Astrocyte (in vitro differentiated cells and primary cell): ENCODE data around the gene COL2A1. TPM values are rescaled to one million over a fixed set of nuclear protein-coding genes. Genes with fewer than 3 reads are reported as not detected.

Experiments
- DNase-seq: peaks from one replicate; pipeline ENCODE4 v3.0.0-alpha.2; 2010; ENCODE audit warnings: low read depth
- FAIRE-seq: peaks from 2 replicates; lab custom pipeline; 2011; peaks lifted over from hg19 to GRCh38; lab: Jason Lieb, UNC
- H2AFZ ChIP-seq: 2 replicates; pipeline ENCODE4 v1.6.0; 2012; ENCODE audit warnings: low read depth, low read length, inconsistent platforms
- H3K27ac ChIP-seq: 2 replicates; pipeline ENCODE4 v1.5.1; 2011; ENCODE audit warnings: low read depth, low read length, inconsistent platforms
- H3K27me3 ChIP-seq: 2 replicates; pipeline ENCODE4 v1.6.0; 2011; ENCODE audit warnings: low read length, inconsistent platforms; ENCODE audit not compliant: insufficient read depth
- H3K36me3 ChIP-seq: 2 replicates; pipeline ENCODE4 v1.5.1; 2011; ENCODE audit warnings: low read length, inconsistent platforms; ENCODE audit not compliant: insufficient read depth
- H3K4me1 ChIP-seq: 2 replicates; pipeline ENCODE4 v1.5.1; 2011; ENCODE audit warnings: low read length, inconsistent platforms; ENCODE audit not compliant: insufficient read depth
- H3K4me2 ChIP-seq: 2 replicates; pipeline ENCODE4 v1.6.0; 2012; ENCODE audit warnings: low read length, inconsistent platforms
- H3K4me3 ChIP-seq: 2 replicates; pipeline ENCODE4 v1.5.1; 2011; ENCODE audit warnings: low read depth, mild to moderate bottlenecking, low read length, inconsistent platforms; ENCODE audit not compliant: insufficient read depth
- H3K79me2 ChIP-seq: 2 replicates; pipeline ENCODE4 v1.6.0; 2012; ENCODE audit warnings: mild to moderate bottlenecking, low read length, inconsistent platforms; ENCODE audit not compliant: insufficient read depth
- H3K9ac ChIP-seq: 2 replicates; pipeline ENCODE4 v1.6.0; 2012; ENCODE audit warnings: mild to moderate bottlenecking, low read length, inconsistent platforms
- H3K9me3 ChIP-seq: 2 replicates; pipeline ENCODE4 v1.5.1; 2012; ENCODE audit warnings: low read depth, mild to moderate bottlenecking, low read length, inconsistent platforms; ENCODE audit not compliant: insufficient read depth
- H4K20me1 ChIP-seq: 2 replicates; pipeline ENCODE4 v1.6.0; 2012; ENCODE audit warnings: low read length, inconsistent platforms; ENCODE audit not compliant: insufficient read depth
- H3K27ac Mint-ChIP-seq: one replicate; pipeline ENCODE4 v1.8.0; 2021; ENCODE audit warnings: mild to moderate bottlenecking, mixed read lengths; ENCODE audit not compliant: unreplicated experiment
- H3K27me3 Mint-ChIP-seq: one replicate; pipeline ENCODE4 v1.8.0; 2021; ENCODE audit warnings: low read depth, mixed read lengths; ENCODE audit not compliant: unreplicated experiment
- H3K36me3 Mint-ChIP-seq: one replicate; pipeline ENCODE4 v1.8.0; 2021; ENCODE audit warnings: low read depth, mixed read lengths; ENCODE audit not compliant: unreplicated experiment
- H3K4me1 Mint-ChIP-seq: one replicate; pipeline ENCODE4 v1.8.0; 2021; ENCODE audit warnings: low read depth, mixed read lengths; ENCODE audit not compliant: unreplicated experiment
- H3K4me3 Mint-ChIP-seq: one replicate; pipeline ENCODE4 v1.8.0; 2021; ENCODE audit warnings: mild to moderate bottlenecking, moderate library complexity, mixed read lengths; ENCODE audit not compliant: unreplicated experiment
- H3K9me3 Mint-ChIP-seq: one replicate; pipeline ENCODE4 v1.8.0; 2021; ENCODE audit warnings: mild to moderate bottlenecking, mixed read lengths; ENCODE audit not compliant: unreplicated experiment
- EZH2 ChIP-seq: IDR thresholded peaks from 2 replicates; pipeline ENCODE4 v1.6.1; 2012; ENCODE audit warnings: mild to moderate bottlenecking, low read length, inconsistent platforms; ENCODE audit not compliant: insufficient read depth
- total RNA-seq: library from RNA; stranded (reverse); gene quantifications from 2 replicates; pipeline ENCODE4 v1.2.1, GENCODE V29; 2021
- TF ChIP-seq, protein P1 (sequence below): IDR thresholded peaks from 2 replicates; pipeline ENCODE4 v1.5.1; 2011; ENCODE audit warnings: low read depth, mild to moderate bottlenecking, inconsistent platforms, low read length, moderate library complexity; ENCODE audit not compliant: insufficient read depth

The COL2A1 gene
- total RNA-seq, 1 donor from 2014 or later, result 20.3 TPM

DNA sequence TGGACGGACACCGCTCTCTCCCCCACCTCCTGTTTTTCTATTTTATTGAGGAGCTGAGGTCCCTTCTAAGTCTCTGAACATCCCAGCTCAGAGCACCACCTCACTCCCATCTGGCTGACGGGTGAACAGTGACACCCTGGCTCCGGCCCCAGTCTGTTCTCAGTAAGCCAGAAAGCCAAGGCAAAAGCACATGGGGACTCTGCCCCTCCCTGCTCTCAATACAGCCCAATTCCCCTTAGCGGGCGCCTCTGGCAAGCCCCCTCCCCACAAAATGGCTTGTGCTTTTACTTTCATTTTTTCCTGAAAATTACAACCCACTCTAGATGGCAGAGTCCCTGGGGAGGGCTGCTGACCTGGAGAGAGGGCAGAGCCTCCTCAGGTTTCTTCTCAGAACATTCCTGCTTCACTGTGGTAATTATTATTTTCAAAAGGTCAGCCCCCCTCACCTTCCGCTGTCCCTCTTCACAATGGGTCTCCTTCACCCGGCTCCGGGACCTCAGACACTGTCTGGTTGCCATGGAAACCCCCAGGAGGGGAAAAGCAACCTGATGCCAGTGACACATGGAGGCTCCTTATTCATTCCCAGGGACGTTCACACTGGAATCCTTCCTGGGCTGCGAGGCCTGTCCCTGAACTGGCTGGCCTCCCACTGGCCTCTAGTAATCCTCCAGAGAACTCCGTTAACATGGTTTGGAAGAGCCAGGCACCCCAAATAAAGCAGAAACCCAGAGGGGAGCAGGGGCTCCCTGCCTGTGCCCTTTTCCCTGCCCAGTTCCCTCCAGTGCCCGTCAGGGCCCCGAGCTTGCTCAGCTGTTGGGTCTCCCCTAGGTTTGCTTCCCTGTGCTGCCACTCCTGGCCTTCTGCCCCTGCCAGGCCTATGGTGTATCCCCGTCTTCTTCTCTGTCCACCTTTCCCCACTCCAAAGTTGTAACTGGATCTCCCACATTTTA is 15.9 kb downstream of the COL2A1 start:
- no peaks in the 10 kb centered on the region for H3K9me3 ChIP-seq
- no peaks in the 10 kb centered on the region for H3K4me1 ChIP-seq
- H3K27ac ChIP-seq, result no peak overlapping the region
- H3K4me3 ChIP-seq, result peak overlapping the region; percentile 13
- DNase-seq (peak; percentile 22), FAIRE-seq (no peak)
- no peaks in the 10 kb centered on the region for H3K36me3 ChIP-seq
- no peaks in the 10 kb centered on the region for H4K20me1 ChIP-seq
- Mint-ChIP-seq H3K9me3 (no peaks in the 10 kb centered on the region), H3K4me1 (peaks cover 13% of the 10 kb centered on the region), H3K36me3 (peaks cover 1% of the 10 kb centered on the region), H3K27ac (peak overlapping the region; percentile 84), H3K4me3 (no peak overlapping the region), H3K27me3 (peaks cover 22% of the 10 kb centered on the region)
- no peak for TF ChIP-seq EZH2
- TF ChIP-seq, protein P1, sequence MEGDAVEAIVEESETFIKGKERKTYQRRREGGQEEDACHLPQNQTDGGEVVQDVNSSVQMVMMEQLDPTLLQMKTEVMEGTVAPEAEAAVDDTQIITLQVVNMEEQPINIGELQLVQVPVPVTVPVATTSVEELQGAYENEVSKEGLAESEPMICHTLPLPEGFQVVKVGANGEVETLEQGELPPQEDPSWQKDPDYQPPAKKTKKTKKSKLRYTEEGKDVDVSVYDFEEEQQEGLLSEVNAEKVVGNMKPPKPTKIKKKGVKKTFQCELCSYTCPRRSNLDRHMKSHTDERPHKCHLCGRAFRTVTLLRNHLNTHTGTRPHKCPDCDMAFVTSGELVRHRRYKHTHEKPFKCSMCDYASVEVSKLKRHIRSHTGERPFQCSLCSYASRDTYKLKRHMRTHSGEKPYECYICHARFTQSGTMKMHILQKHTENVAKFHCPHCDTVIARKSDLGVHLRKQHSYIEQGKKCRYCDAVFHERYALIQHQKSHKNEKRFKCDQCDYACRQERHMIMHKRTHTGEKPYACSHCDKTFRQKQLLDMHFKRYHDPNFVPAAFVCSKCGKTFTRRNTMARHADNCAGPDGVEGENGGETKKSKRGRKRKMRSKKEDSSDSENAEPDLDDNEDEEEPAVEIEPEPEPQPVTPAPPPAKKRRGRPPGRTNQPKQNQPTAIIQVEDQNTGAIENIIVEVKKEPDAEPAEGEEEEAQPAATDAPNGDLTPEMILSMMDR, result no peak
- H3K4me2 ChIP-seq, result peak overlapping the region; percentile 66
- peaks cover 10% of the 10 kb centered on the region for H3K27me3 ChIP-seq
- no peak overlapping the region for H2AFZ ChIP-seq
- H3K79me2 ChIP-seq, result no peaks in the 10 kb centered on the region
- peak overlapping the region; percentile 27 for H3K9ac ChIP-seq

GRCh38 chr12:47987411-47988072 is 16.7 kb downstream of the COL2A1 start:
- Mint-ChIP-seq H3K27ac (no peak overlapping the region), H3K4me1 (peaks cover 13% of the 10 kb centered on the region), H3K4me3 (no peak overlapping the region), H3K36me3 (peaks cover 4% of the 10 kb centered on the region), H3K27me3 (peaks cover 19% of the 10 kb centered on the region), H3K9me3 (no peaks in the 10 kb centered on the region)
- Histone ChIP-seq H3K36me3 (no peaks in the 10 kb centered on the region), H4K20me1 (no peaks in the 10 kb centered on the region), H3K4me2 (peak overlapping the region; percentile 66), H3K27me3 (peaks cover 10% of the 10 kb centered on the region), H3K4me1 (no peaks in the 10 kb centered on the region), H2AFZ (peak overlapping the region; percentile 23), H3K79me2 (no peaks in the 10 kb centered on the region), H3K27ac (no peak overlapping the region), H3K9me3 (no peaks in the 10 kb centered on the region), H3K9ac (no peak overlapping the region), H3K4me3 (no peak overlapping the region)
- no peak for TF ChIP-seq EZH2
- TF ChIP-seq, protein P1, result no peak
- DNase-seq (no peak), FAIRE-seq (no peak)
